ENCODE results near the gene TALDO1.

Gene TALDO1

GRCh38 chr11:799641-800316 is 52.5 kb downstream of the TALDO1 start:
- no peak for DNase-seq (ENCODE audit: low spot score)

- DNase-seq (ENCODE audit: low spot score) = no peak
Measured at GRCh38 chr11:800473-800872, 53.2 kb downstream of the TALDO1 start.

GRCh38 chr11:801097-801780 is 54.0 kb downstream of the TALDO1 start:
- DNase-seq (ENCODE audit: low spot score) = no peak

- no peak for DNase-seq (ENCODE audit: low spot score)
Measured at GRCh38 chr11:802018-802617, 54.9 kb downstream of the TALDO1 start.

GRCh38 chr11:802693-803466 is 55.6 kb downstream of the TALDO1 start:
- no peak for DNase-seq (ENCODE audit: low spot score)

GRCh38 chr11:803467-803742 is 56.1 kb downstream of the TALDO1 start:
- no peak for DNase-seq (ENCODE audit: low spot score)

- no peak for DNase-seq (ENCODE audit: low spot score)
Measured at GRCh38 chr11:803770-804598, 56.7 kb downstream of the TALDO1 start.

- DNase-seq (ENCODE audit: low spot score) = no peak
Measured at GRCh38 chr11:804599-804964, 57.3 kb downstream of the TALDO1 start.

GRCh38 chr11:808427-809286 is 61.4 kb downstream of the TALDO1 start:
- peak; percentile 63 for DNase-seq (ENCODE audit: low spot score)

GRCh38 chr11:809287-810039 is 62.2 kb downstream of the TALDO1 start, which contains the start of gene RPLP2:
TSS of gene RPLP2 (plus strand) at chr11:809967. CDS start at chr11:810235, 268 bp downstream.
- peak; percentile 98 for DNase-seq (ENCODE audit: low spot score)

- no peak for DNase-seq (ENCODE audit: low spot score)
Measured at GRCh38 chr11:810040-810567, 62.8 kb downstream of the TALDO1 start.

- DNase-seq (ENCODE audit: low spot score) = peak; percentile 34
Measured at GRCh38 chr11:811446-812245, 64.4 kb downstream of the TALDO1 start.

GRCh38 chr11:812390-812789 is 65.1 kb downstream of the TALDO1 start:
- no peak for DNase-seq (ENCODE audit: low spot score)

GRCh38 chr11:813072-813455 is 65.8 kb downstream of the TALDO1 start:
- no peak for DNase-seq (ENCODE audit: low spot score)

GRCh38 chr11:813456-814096 is 66.3 kb downstream of the TALDO1 start:
- peak; percentile 37 for DNase-seq (ENCODE audit: low spot score)
